ENCODE results near the gene DHCR24. TPM values are rescaled to one million over a fixed set of nuclear protein-coding genes. Genes with fewer than 3 reads are reported as not detected.

DHCR24 gene
- total and polyA plus RNA-seq, 2 of the 13 experiments (the other 11 are each of a cell fraction or from before 2014, with no cell fraction given) = 374 to 448 TPM

- TF ChIP-seq ZNF331 (CRISPR knock-in tag; IDR thresholded peaks at IDR 0.05) (no peak), POLR2A (IDR thresholded peaks at IDR 0.05; ENCODE audit: insufficient read depth in 1 of 2, low read depth in 2 of 2, low read length in 2 of 2) (peak in 1 of 2 experiments; percentile 56; a peak in 2 of 4 replicates), GPN1 (CRISPR knock-in tag; IDR thresholded peaks at IDR 0.05; ENCODE audit: borderline replicate concordance) (no peak), ZNF609 (CRISPR knock-in tag; IDR thresholded peaks at IDR 0.05; ENCODE audit: borderline replicate concordance) (no peak), BRD4 (CRISPR knock-in tag; IDR thresholded peaks at IDR 0.05) (no peak), GATAD2A (CRISPR knock-in tag; IDR thresholded peaks at IDR 0.05) (0 out of 2 replicates have a peak, but pooled peaks have one; percentile 39), ZNF883 (CRISPR knock-in tag; IDR thresholded peaks at IDR 0.05; ENCODE audit: not compliant biosample characterization) (peak; percentile 28), ZNF33B (CRISPR knock-in tag; IDR thresholded peaks at IDR 0.05) (no peak), JUND (CRISPR knock-in tag; IDR thresholded peaks at IDR 0.05) (no peak), ZNF75D (CRISPR knock-in tag; IDR thresholded peaks at IDR 0.05; ENCODE audit: borderline replicate concordance) (no peak), ZNF687 (CRISPR knock-in tag; IDR thresholded peaks at IDR 0.05) (peak; percentile 69), ZNF547 (CRISPR knock-in tag; IDR thresholded peaks at IDR 0.05) (no peak), ZMYM3 (CRISPR knock-in tag; IDR thresholded peaks at IDR 0.05) (0 out of 2 replicates have a peak, but pooled peaks have one; percentile 45), SCMH1 (CRISPR knock-in tag; IDR thresholded peaks at IDR 0.05; ENCODE audit: borderline replicate concordance) (no peak), ZNF12 (CRISPR knock-in tag; IDR thresholded peaks at IDR 0.05) (no peak), NFAT5 (CRISPR knock-in tag; IDR thresholded peaks at IDR 0.05) (no peak)
Measured at GRCh38 chr1:54871275-54872035, 15.5 kb downstream of the DHCR24 start (continued).

Data from HepG2 (cell line).